Measurements from ENCODE around the gene PPP6R3. TPM values are rescaled to one million over a fixed set of nuclear protein-coding genes. Genes with fewer than 3 reads are reported as not detected.

PPP6R3 gene
- total RNA-seq, 1 experiment from 2014 or later, result 122 TPM

- no peaks in the 10 kb centered on the region for H3K27me3 Mint-ChIP-seq (ENCODE audit: unreplicated experiment)
- no TSS peak for BruUV-seq (replicated peaks)
Measured at GRCh38 chr11:68423481-68423880, 37.1 kb upstream of the PPP6R3 start.

GRCh38 chr11:68424101-68424632 lies 36.4 kb upstream of the PPP6R3 start:
- no peak for TF ChIP-seq CTCF (IDR thresholded peaks at IDR 0.05; ENCODE audit: unreplicated experiment)
- H3K36me3 Mint-ChIP-seq (ENCODE audit: insufficient read depth, unreplicated experiment), result peaks cover 34% of the 10 kb centered on the region
- peaks cover 3% of the 10 kb centered on the region for H3K9me3 Mint-ChIP-seq (ENCODE audit: low read depth, unreplicated experiment)
- H3K27ac Mint-ChIP-seq (ENCODE audit: unreplicated experiment), result no peak overlapping the region
- no TSS peak for BruUV-seq (replicated peaks)
- CTCF ChIA-PET, result no interaction called here
- intact Hi-C loops (cut with micrococcal nuclease; ENCODE audit: unreplicated experiment), result no loop called here
- no peak for DNase-seq
- no peaks in the 10 kb centered on the region for H3K27me3 Mint-ChIP-seq (ENCODE audit: unreplicated experiment)
- H3K4me3 Mint-ChIP-seq (ENCODE audit: low read depth, unreplicated experiment), result no peak overlapping the region
- no peaks in the 10 kb centered on the region for H3K4me1 Mint-ChIP-seq (ENCODE audit: low read depth, unreplicated experiment)

More at GRCh38 chr11:68423481-68423880, 37.1 kb upstream of the PPP6R3 start:
- peaks cover 2% of the 10 kb centered on the region for H3K9me3 Mint-ChIP-seq (ENCODE audit: low read depth, unreplicated experiment)
- CTCF ChIA-PET, result interaction anchor here (0.7 kb wide), 1 partner anchor 821 kb away, joined by 4 read pairs; no protein-coding TSS in a partner anchor
- H3K27ac Mint-ChIP-seq (ENCODE audit: unreplicated experiment), result no peak overlapping the region
- no peak for TF ChIP-seq CTCF (IDR thresholded peaks at IDR 0.05; ENCODE audit: unreplicated experiment)
- no peak overlapping the region for H3K4me3 Mint-ChIP-seq (ENCODE audit: low read depth, unreplicated experiment)
- no peak for DNase-seq
- intact Hi-C loops (cut with micrococcal nuclease; ENCODE audit: unreplicated experiment), result no loop called here
- H3K4me1 Mint-ChIP-seq (ENCODE audit: low read depth, unreplicated experiment), result no peaks in the 10 kb centered on the region
- H3K36me3 Mint-ChIP-seq (ENCODE audit: insufficient read depth, unreplicated experiment), result peaks cover 34% of the 10 kb centered on the region

- CTCF ChIA-PET, result no interaction called here
- no TSS peak for BruUV-seq (replicated peaks)
Measured at GRCh38 chr11:68424981-68425865, 35.3 kb upstream of the PPP6R3 start.

GRCh38 chr11:68425866-68426380 lies 34.6 kb upstream of the PPP6R3 start:
- TF ChIP-seq CTCF (IDR thresholded peaks at IDR 0.05; ENCODE audit: unreplicated experiment), result no peak
- intact Hi-C loops (cut with micrococcal nuclease; ENCODE audit: unreplicated experiment), result no loop called here
- BruUV-seq (replicated peaks), result no TSS peak
- H3K9me3 Mint-ChIP-seq (ENCODE audit: low read depth, unreplicated experiment), result peaks cover 6% of the 10 kb centered on the region
- no peak for DNase-seq
- H3K27me3 Mint-ChIP-seq (ENCODE audit: unreplicated experiment), result no peaks in the 10 kb centered on the region
- peaks cover 39% of the 10 kb centered on the region for H3K36me3 Mint-ChIP-seq (ENCODE audit: insufficient read depth, unreplicated experiment)
- H3K4me1 Mint-ChIP-seq (ENCODE audit: low read depth, unreplicated experiment), result peaks cover 8% of the 10 kb centered on the region
- H3K27ac Mint-ChIP-seq (ENCODE audit: unreplicated experiment), result no peak overlapping the region
- no peak overlapping the region for H3K4me3 Mint-ChIP-seq (ENCODE audit: low read depth, unreplicated experiment)
- CTCF ChIA-PET, result no interaction called here

More at GRCh38 chr11:68424981-68425865, 35.3 kb upstream of the PPP6R3 start:
- H3K4me1 Mint-ChIP-seq (ENCODE audit: low read depth, unreplicated experiment), result peaks cover 1% of the 10 kb centered on the region
- H3K27me3 Mint-ChIP-seq (ENCODE audit: unreplicated experiment), result no peaks in the 10 kb centered on the region
- no peak for TF ChIP-seq CTCF (IDR thresholded peaks at IDR 0.05; ENCODE audit: unreplicated experiment)
- peaks cover 6% of the 10 kb centered on the region for H3K9me3 Mint-ChIP-seq (ENCODE audit: low read depth, unreplicated experiment)
- H3K36me3 Mint-ChIP-seq (ENCODE audit: insufficient read depth, unreplicated experiment), result peaks cover 39% of the 10 kb centered on the region
- DNase-seq, result no peak
- intact Hi-C loops (cut with micrococcal nuclease; ENCODE audit: unreplicated experiment), result no loop called here
- H3K4me3 Mint-ChIP-seq (ENCODE audit: low read depth, unreplicated experiment), result no peak overlapping the region
- H3K27ac Mint-ChIP-seq (ENCODE audit: unreplicated experiment), result no peak overlapping the region
